GM21367 (cell line): Measurements from ENCODE around the gene MOBP.
"Not testable (repeated sequence)": the region's sequence is repeated elsewhere in the genome, so short reads cannot be mapped to it uniquely, and the experiment has no call there.

Experiments used
- ATAC-seq: cut with Tn5 transposase; IDR thresholded peaks from one replicate; pipeline ENCODE4 v1.9.1; 2021; ENCODE audit not compliant: unreplicated experiment

The MOBP gene

DNA sequence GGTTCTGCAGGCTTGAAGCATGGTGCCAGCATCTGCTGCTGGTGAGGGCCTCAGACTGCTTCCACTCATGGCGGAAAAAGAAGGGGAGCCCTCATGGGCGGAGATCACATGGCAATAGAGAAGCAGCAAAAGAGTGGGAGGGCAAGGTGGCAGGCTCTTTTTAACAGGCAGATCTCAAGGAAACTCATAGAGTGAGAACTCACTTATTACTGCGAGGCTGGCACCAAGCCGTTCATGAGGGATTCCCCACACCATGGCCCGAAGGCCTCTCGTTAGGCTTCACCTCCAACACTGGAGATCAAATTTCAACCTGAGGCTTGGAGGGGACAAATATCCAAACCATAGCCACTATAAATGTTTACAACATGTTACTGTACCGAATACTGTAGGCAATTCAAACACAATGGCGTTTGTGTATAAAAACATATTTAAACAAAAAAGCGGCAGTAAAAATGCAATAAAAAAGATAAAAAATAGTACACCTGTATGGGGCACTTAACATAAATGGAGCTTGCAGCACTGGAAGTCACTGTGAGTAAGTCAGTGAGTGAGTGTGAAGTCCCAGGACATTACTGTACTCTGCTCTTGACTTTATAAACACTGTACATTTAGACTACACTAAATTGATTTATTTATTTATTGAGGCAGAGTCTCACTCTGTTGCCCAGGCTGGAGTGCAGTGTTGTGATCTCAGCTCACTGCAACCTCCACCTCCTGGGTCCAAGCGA is 18.8 kb upstream of the MOBP start:
- ATAC-seq, result no peak

- no peak for ATAC-seq
Observed at GRCh38 chr3:39449796-39450195, 17.7 kb upstream of the MOBP start.

GRCh38 chr3:39453134-39453533 is 14.3 kb upstream of the MOBP start:
- no peak for ATAC-seq

- ATAC-seq, result not testable (repeated sequence)
Observed at GRCh38 chr3:39453872-39454271, 13.6 kb upstream of the MOBP start.

DNA sequence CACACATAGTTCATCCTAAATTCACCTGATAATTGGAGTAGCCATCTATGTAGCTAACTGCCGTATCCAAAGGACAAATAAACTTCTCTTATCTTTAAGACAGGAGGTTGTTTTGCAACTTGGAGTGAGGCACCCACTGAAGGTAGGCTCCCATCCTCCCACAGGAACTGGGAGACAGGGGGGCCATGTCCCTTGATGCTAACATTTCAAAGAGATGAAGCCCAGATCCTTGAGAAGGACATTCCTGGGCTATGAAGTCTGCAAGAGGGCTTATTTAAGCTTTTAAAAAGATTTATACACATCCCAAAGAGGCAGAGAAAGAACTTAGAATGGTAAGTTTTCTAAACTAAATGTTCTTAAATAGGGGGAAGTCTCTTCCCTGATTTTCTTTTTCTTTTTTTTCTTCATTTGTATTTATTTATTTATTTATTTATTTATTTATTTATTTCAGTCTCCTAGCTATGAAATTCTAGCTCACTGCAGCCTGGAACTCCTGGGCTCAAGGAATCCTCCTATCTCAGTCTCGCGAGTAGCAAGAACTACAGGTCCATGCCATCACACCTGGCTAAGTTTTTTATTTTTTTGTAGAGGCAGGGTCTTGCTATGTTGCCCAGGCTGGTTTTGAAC is 12.8 kb upstream of the MOBP start:
- no peak for ATAC-seq

DNA sequence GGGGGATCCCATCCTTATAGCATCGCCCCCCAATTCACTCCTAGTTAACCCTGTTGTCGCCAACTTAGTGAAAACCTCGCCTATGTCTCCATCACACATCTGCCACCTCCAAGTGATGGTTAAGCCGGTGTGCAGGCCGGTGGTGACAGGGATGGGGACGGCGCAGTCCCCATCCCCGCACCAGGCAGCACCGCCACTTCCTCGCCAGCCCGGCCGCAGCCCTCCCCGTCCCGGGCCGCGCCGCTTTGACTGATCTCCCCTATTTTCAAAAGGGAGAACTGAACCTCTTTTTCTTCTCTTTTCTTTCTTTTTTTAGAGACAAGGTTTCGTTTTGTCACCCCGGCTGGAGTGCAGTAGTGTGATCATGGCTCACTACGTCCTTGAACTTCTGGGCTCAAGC is 11.3 kb upstream of the MOBP start:
- ATAC-seq, result no peak

- ATAC-seq, result no peak
Observed at GRCh38 chr3:39457361-39457760, 10.1 kb upstream of the MOBP start.

DNA sequence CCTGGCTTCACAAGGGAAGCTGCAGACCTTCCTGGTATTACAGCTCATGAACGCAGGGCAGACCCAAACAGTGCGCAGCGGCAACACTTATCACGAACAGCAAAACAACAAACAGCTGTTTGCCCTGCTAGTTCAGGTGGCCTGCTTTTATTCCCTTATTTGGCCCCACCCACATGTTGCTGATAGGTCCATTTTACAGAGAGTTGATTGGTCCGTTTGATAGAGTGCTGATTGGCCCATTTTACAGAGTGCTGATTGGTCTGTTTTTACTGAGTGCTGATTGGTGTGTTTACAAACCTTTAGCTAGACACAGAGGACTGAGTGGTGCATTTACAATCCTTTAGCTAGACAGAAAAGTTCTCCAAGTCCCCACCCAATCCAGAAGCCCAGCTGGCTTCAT is 8.9 kb upstream of the MOBP start:
- not testable (repeated sequence) for ATAC-seq

DNA sequence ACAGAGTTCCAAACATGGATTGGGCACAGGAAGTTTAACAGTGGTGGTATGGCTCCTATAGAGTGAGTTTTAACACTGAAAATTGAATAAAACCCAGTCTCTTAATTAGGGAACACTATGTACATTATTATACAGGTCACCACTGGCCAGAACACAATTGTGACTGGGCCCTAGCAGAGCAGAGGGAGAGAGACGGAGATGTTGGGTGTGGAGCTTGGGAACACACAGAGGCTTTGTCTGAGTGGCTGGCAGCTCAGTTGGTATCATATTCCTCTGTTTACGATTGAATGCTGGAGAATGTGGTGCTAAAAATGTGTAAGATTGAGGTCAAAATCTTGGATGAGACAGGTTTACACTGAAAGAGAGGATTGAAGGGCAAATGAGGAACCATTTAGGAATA is 6.8 kb upstream of the MOBP start:
- ATAC-seq, result no peak

DNA sequence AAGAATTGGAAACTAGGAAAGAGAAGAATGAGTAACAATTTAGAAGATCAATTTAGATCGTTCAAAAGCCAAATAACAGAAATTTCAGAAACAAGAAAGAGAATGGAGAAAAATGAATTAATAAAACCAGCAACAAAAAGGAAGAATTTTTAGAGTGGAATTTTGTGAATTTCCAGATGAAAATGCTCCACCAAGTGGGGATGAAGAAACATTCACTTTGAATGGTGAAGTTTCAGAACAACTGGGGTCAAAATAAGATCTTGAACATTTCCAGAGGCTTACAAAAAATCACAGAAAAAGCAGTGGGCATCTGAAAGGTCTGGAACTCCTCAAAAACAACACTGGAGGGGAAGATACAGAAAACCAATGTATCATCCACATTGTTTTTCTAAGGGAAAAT is 4.2 kb upstream of the MOBP start:
- no peak for ATAC-seq

DNA sequence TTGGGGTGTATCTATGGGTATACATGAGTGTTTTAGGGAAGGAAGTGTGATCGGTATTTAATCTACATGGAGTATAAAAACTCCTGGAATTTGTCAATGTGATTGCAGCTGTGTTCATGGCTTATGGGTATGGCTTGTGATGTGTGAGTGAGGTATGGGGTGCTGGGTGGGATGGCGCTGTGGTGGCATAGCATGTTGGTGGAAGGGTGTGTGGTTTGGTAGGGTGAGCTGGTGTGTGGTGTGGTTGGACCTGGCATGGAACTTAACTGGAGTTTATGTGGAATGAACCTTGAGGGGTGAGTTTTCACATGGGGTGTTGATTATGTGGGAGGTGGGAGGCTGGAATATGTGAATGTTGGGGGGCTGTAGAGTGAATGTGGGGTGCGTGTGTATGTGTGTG is 492 bp upstream of the MOBP start:
- no peak for ATAC-seq

DNA sequence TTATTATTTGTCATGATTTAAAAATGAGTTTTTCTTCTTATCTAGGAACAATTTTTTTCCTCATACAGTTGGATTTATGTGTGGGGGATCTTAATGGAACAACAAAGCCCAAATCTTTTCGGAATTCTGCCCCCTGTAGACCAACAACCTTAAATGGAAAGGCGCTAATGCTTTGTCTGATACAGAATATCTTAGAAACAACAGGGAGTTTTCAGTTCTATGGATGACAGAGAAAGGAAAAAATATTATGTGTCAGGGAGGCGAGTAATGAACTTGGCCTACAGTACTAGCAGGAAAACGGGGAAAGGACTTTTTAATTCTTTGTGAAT is 592 bp downstream of the MOBP start:
- no peak for ATAC-seq

DNA sequence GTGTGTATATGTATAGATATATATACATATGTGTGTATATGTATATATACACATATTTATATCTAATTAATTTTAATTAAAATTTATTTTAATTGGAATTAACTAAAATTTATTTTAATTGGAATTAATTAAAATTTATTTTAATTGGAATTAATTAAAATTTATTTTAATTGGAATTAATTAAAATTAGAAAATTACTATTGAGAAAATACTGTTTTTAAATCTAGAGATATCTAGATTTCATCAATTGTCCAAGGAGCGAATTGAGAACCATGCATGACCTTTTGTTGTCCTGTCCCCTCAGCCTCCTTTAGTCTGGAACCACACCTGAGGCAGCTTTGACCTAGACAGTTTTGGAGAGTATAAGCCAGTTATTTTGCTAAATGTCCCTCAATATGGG is 1.8 kb downstream of the MOBP start:
- no peak for ATAC-seq

- no peak for ATAC-seq
Observed at GRCh38 chr3:39469945-39470344, 2.5 kb downstream of the MOBP start.

GRCh38 chr3:39471652-39472051 is 4.2 kb downstream of the MOBP start:
- ATAC-seq, result no peak

GRCh38 chr3:39473452-39474125 is 6.1 kb downstream of the MOBP start:
- no peak for ATAC-seq

DNA sequence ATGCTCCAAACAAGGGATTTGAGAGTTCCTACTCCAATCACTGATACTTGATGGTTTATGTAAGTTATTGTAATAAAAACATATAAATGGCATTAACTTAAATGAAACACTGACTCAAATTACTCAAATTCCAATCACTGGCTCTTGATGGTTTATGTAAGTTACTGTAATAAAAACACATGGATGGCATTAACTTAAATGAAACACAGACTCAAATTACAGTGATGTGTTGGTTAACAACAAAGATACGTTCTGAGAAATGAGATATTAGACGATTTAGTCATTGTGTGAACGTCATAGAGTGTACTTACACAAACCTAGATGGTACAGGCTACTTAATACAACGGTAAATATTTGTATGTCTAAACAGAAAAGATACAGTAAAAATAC is 6.6 kb downstream of the MOBP start:
- no peak for ATAC-seq

GRCh38 chr3:39476783-39477182 is 9.3 kb downstream of the MOBP start:
- ATAC-seq, result no peak

- ATAC-seq, result no peak
Observed at GRCh38 chr3:39478226-39478625, 10.7 kb downstream of the MOBP start.

DNA sequence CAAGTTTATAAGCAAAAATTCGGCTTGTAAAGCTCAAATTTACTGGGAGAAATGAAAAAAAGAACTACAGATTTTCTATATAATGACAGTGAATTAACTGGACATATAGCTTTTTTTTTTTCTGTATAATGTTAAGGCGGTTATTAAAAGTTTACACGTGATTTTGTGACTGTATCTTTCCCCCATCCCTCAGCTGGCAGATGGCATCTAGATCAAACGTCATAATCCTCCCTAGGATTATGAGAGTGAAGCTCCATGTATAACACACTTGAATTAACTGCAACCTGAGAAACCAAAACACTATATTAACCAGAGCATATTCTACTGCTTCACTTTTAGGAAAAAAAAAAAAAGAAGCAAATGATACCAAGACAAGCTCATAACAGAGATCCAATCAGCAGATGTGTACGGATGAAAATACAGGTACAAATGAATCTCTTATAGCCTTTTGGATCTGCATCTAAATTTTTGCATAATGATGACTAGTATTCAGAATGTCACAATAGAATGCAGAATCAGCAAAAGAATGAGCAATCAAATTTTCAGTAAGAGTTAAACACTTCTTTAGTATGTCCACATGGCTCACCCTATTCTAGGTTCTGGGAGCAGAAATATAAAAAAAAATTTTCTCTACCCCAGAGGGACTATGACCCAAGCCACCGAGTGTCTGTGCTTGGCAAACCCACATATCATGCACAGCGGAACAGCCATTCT is 12.4 kb downstream of the MOBP start:
- ATAC-seq, result no peak

- no peak for ATAC-seq
Observed at GRCh38 chr3:39485547-39485946, 18.1 kb downstream of the MOBP start.

DNA sequence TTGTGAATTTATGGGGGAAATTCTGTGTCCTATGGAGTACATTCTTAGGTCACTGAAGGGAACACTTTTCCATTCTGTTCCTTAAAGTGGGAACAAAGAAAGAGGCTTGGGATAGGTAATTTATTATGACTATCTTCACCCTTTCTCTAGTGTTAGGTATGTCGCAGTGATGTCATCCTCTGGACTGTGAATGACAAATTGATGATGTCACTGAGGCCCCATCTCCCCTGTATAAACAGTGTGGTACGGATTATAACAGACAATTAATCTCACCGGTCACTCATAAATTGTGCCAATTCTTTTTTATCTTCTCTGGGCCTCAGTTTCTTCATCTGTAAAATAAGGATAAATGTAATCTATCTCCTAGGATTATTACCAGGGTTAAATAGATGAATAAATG is 23.5 kb downstream of the MOBP start:
- ATAC-seq, result no peak
